Kidney (tissue), 14 donors: ENCODE data around the gene COLQ. TPM values are rescaled to one million over a fixed set of nuclear protein-coding genes. Genes with fewer than 3 reads are reported as not detected.

ENCODE experiments used
- DNase-seq, 5 donors: peaks; one replicate each; pipeline ENCODE4 v3.0.0-alpha.2; 2013 to 2020
- FAIRE-seq: peaks from 2 replicates; lab custom pipeline; 2012; peaks lifted over from hg19 to GRCh38; lab: Jason Lieb, UNC
- H3K27ac ChIP-seq, 2 donors: one replicate each; pipeline ENCODE4 v1.7.0; 2013; ENCODE audit warnings: low read depth in 2 of 2, low read length in 2 of 2, inconsistent platforms in 1 of 2
- H3K27me3 ChIP-seq: one replicate; pipeline ENCODE4 v1.7.1; 2013; ENCODE audit warnings: low read length, inconsistent platforms; ENCODE audit not compliant: control insufficient read depth, insufficient read depth
- H3K36me3 ChIP-seq, 3 donors: one replicate each; pipeline versions ENCODE4 v1.7.0 to v1.7.1; 2013; ENCODE audit warnings: low read length in 3 of 3, control low read depth in 1 of 3, inconsistent platforms in 1 of 3; ENCODE audit not compliant: insufficient read depth in 3 of 3, control insufficient read depth in 2 of 3
- H3K4me1 ChIP-seq, 3 donors: one replicate each; pipeline versions ENCODE4 v1.7.0 to v1.7.1; 2013; ENCODE audit warnings: low read length in 3 of 3, inconsistent platforms in 1 of 3, low read depth in 1 of 3; ENCODE audit not compliant: control insufficient read depth in 2 of 3, insufficient read depth in 2 of 3
- H3K4me3 ChIP-seq, 3 donors: one replicate each; pipeline versions ENCODE4 v1.7.0 to v1.8.1; 2013; ENCODE audit warnings: low read length in 3 of 3, control low read depth in 1 of 3, inconsistent platforms in 1 of 3
- H3K9ac ChIP-seq, 3 donors: one replicate each; pipeline versions ENCODE4 v1.7.0 to v1.7.1; 2013; ENCODE audit warnings: low read length in 3 of 3, control low read depth in 1 of 3, inconsistent platforms in 1 of 3
- H3K9me3 ChIP-seq, 3 donors: one replicate each; pipeline versions ENCODE4 v1.7.0 to v1.7.1; 2013; ENCODE audit warnings: low read length in 3 of 3, control low read depth in 1 of 3, inconsistent platforms in 1 of 3; ENCODE audit not compliant: control insufficient read depth in 2 of 3, insufficient read depth in 1 of 3
- CTCF ChIP-seq: IDR thresholded peaks from 3 replicates; pipeline ENCODE4 v1.5.1; 2012; ENCODE audit warnings: mild to moderate bottlenecking, moderate library complexity, borderline replicate concordance; ENCODE audit not compliant: insufficient read depth; ENCODE audit errors: extremely low read depth
- intact Hi-C: fragments of 100-400 bp; cut with DNase I; formaldehyde crosslinking; loops from one replicate; pipeline ENCODE4 v1.11.1; 2022
- microRNA-seq: library from miRNA; unstranded; fragments of <30 nt; microRNA quantifications from one replicate; pipeline ENCODE4 v1.2.0, GENCODE V29; 2020
- polyA plus RNA-seq: library from polyadenylated mRNA; stranded (reverse); fragments of 350-450 nt; fragmentation: Illumina TruSeq; extraction: RNeasy Lipid Tissue Mini Kit (QIAGEN cat#74804); gene quantifications from one replicate; pipeline ENCODE4 v1.2.3, GENCODE V29; 2014; ENCODE audit warnings: low read depth, low replicate concordance; ENCODE audit not compliant: insufficient read depth
- total RNA-seq: library from RNA; stranded (reverse); fragmentation: NEBNext Ultra II Directional; extraction: Animal tissue kit (Norgen Biotek cat#: 25700); gene quantifications from one replicate; pipeline ENCODE4 v1.2.1, GENCODE V29; 2021
- donor health status: control.
- donor health status: control.
- donor health status: control.
- donor health status: control.
- donor health status: control.
- donor health status: DM: yes; HTN: yes; CAD: no.
- donor health status: Normal renal cell carcinoma (clear cell type).

COLQ gene
- total and polyA plus RNA-seq, 2 donors from 2014 or later = 1.2 to 4.3 TPM

DNA sequence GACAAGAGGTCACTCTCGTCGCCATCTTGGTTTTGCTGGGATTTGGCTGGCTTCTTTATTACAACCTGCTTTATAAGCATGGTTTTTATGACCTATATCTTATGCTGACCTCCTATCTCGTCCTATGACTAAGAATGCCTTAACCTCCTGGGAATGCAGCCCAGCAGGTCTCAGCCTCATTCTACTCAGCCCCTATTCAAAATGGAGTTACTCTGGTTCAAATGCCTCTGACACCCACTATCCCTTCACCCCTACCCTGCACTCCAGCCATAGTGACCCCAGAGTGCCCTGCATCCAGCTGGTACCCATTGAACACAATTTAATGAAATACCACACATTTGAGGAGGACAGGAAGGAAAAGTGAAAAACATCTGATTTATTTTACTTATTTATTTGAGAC lies 117.5 kb downstream of the COLQ start:
- TF ChIP-seq CTCF = no peak
- Histone ChIP-seq H3K36me3 (no peaks in the 10 kb centered on the region), H3K4me1 (no peaks in the 10 kb centered on the region), H3K9me3 (no peaks in the 10 kb centered on the region), H3K4me3 (no peak overlapping the region), H3K27me3 (no peaks in the 10 kb centered on the region), H3K9ac (no peak overlapping the region), H3K27ac (no peak overlapping the region)
- no peak for DNase-seq
- FAIRE-seq = no peak
- intact Hi-C loops = no loop called here

- Histone ChIP-seq H3K4me1 (no peaks in the 10 kb centered on the region), H3K36me3 (no peaks in the 10 kb centered on the region), H3K27me3 (no peaks in the 10 kb centered on the region), H3K4me3 (no peak overlapping the region), H3K9me3 (no peaks in the 10 kb centered on the region), H3K9ac (no peak overlapping the region), H3K27ac (no peak overlapping the region)
- no peak for TF ChIP-seq CTCF
- FAIRE-seq = no peak
- peak in 1 of 5 donors; percentile 12 for DNase-seq
- intact Hi-C loops = no loop called here
These were observed 118.0 kb downstream of the COLQ start for GRCh38 chr3:15403495-15403894.

GRCh38 chr3:15401936-15402335 lies 119.6 kb downstream of the COLQ start:
- Histone ChIP-seq H3K9ac (no peak overlapping the region), H3K27me3 (no peaks in the 10 kb centered on the region), H3K27ac (no peak overlapping the region), H3K4me1 (no peaks in the 10 kb centered on the region), H3K4me3 (no peak overlapping the region), H3K36me3 (no peaks in the 10 kb centered on the region), H3K9me3 (no peaks in the 10 kb centered on the region)
- no peak for TF ChIP-seq CTCF
- DNase-seq (no peak), FAIRE-seq (no peak)
- intact Hi-C loops = no loop called here

Small RNA genes within 50 kb of the gene (microRNA-seq; reads per million reads assigned to microRNA genes)
- gene MIR4270 = not detected

Other genes starting within 250 kb of the COLQ start
- 109 TPM for gene SH3BP5, start 189.1 kb downstream of the COLQ start, total RNA-seq
- gene SH3BP5, start 189.1 kb downstream of the COLQ start, polyA plus RNA-seq = 39.1 TPM
- gene METTL6, start 94.2 kb downstream of the COLQ start, total RNA-seq = 18.6 TPM
- gene METTL6, start 94.2 kb downstream of the COLQ start, polyA plus RNA-seq = 9.7 TPM
- gene EAF1, start 94.1 kb downstream of the COLQ start, total RNA-seq = 16.1 TPM
- gene EAF1, start 94.1 kb downstream of the COLQ start, polyA plus RNA-seq = 8.3 TPM
- 27.1 TPM for gene HACL1, start 79.9 kb upstream of the COLQ start, total RNA-seq
- gene HACL1, start 79.9 kb upstream of the COLQ start, polyA plus RNA-seq = 25.3 TPM
- gene BTD, start 80.0 kb upstream of the COLQ start, total RNA-seq = 22.7 TPM
- gene BTD, start 80.0 kb upstream of the COLQ start, polyA plus RNA-seq = 37.2 TPM